ENCODE measurements around the gene IDI1. TPM values are rescaled to one million over a fixed set of nuclear protein-coding genes. Genes with fewer than 3 reads are reported as not detected.

The IDI1 gene
- total and polyA plus RNA-seq, 2 experiments from 2014 or later, result 33.7 to 42.9 TPM

- peaks cover 38% of the 10 kb centered on the region for H3K36me3 ChIP-seq (ENCODE audit: low read depth)
- no peaks in the 10 kb centered on the region for H3F3A ChIP-seq (ENCODE audit: insufficient read depth)
- WGBS, 2 experiments (ENCODE audit: low coverage in 1 of 2, low lambda C conversion rate in 2 of 2, missing lambda C conversion rate in 2 of 2), result 89 to 97% methylated on average over 12 to 13 of the region's 13 CpGs
- no peak overlapping the region for H3K4me3 ChIP-seq
- H4K20me1 ChIP-seq (ENCODE audit: insufficient read depth), result no peaks in the 10 kb centered on the region
- H3K4me2 ChIP-seq (ENCODE audit: unreplicated experiment), result no peak overlapping the region
- H3K79me2 ChIP-seq (ENCODE audit: insufficient read depth), result peaks cover 23% of the 10 kb centered on the region; the same call in 1 of the 2 replicates
- no peak overlapping the region for H3K9ac ChIP-seq
- H2AFZ ChIP-seq, result no peak overlapping the region
- H3K4me1 ChIP-seq (ENCODE audit: insufficient read depth), result no peaks in the 10 kb centered on the region
- H3K27ac ChIP-seq, result no peak overlapping the region
- H3K9me2 ChIP-seq (ENCODE audit: insufficient read depth), result no peaks in the 10 kb centered on the region
- H3K9me3 ChIP-seq (ENCODE audit: low read depth), result no peaks in the 10 kb centered on the region
- no peaks in the 10 kb centered on the region for H3K27me3 ChIP-seq (replicated peaks; ENCODE audit: insufficient read depth)
- TF ChIP-seq EZH2 (IDR thresholded peaks at IDR 0.05; ENCODE audit: insufficient read depth, poor library complexity, severe bottlenecking) (no peak), EZH2phosphoT487 (IDR thresholded peaks at IDR 0.05; ENCODE audit: insufficient read depth, low read depth) (no peak)
- in situ Hi-C loops (cut with MboI), result no loop called here
- no peak for DNase-seq
Measured at GRCh38 chr10:1086787-1087186, 37.9 kb upstream of the IDI1 start.

- Histone ChIP-seq H3K36me3 (ENCODE audit: low read depth) (peaks cover 38% of the 10 kb centered on the region), H3K9ac (no peak overlapping the region), H3K4me1 (ENCODE audit: insufficient read depth) (no peaks in the 10 kb centered on the region)
Measured at GRCh38 chr10:1085258-1085657, 36.3 kb upstream of the IDI1 start.

GRCh38 chr10:1084011-1084950 lies 35.4 kb upstream of the IDI1 start:
- no peak for DNase-seq
- Histone ChIP-seq H3K27ac (no peak overlapping the region), H3K9me2 (ENCODE audit: insufficient read depth) (no peaks in the 10 kb centered on the region), H2AFZ (no peak overlapping the region), H3F3A (ENCODE audit: insufficient read depth) (no peaks in the 10 kb centered on the region), H3K9ac (no peak overlapping the region), H3K9me3 (ENCODE audit: low read depth) (no peaks in the 10 kb centered on the region), H3K4me3 (no peak overlapping the region), H4K20me1 (ENCODE audit: insufficient read depth) (no peaks in the 10 kb centered on the region), H3K79me2 (ENCODE audit: insufficient read depth) (peaks cover 20% of the 10 kb centered on the region; the same call in 1 of the 2 replicates), H3K4me2 (ENCODE audit: unreplicated experiment) (no peak overlapping the region), H3K27me3 (replicated peaks; ENCODE audit: insufficient read depth) (no peaks in the 10 kb centered on the region), H3K36me3 (ENCODE audit: low read depth) (peaks cover 44% of the 10 kb centered on the region), H3K4me1 (ENCODE audit: insufficient read depth) (no peaks in the 10 kb centered on the region)
- TF ChIP-seq EZH2 (IDR thresholded peaks at IDR 0.05; ENCODE audit: insufficient read depth, poor library complexity, severe bottlenecking) (no peak), EZH2phosphoT487 (IDR thresholded peaks at IDR 0.05; ENCODE audit: insufficient read depth, low read depth) (no peak)
- in situ Hi-C loops (cut with MboI), result no loop called here
- 95 to 97% methylated on average over 28 of the region's 28 CpGs for WGBS, 2 experiments (ENCODE audit: low coverage in 1 of 2, low lambda C conversion rate in 2 of 2, missing lambda C conversion rate in 2 of 2)

More at GRCh38 chr10:1085258-1085657, 36.3 kb upstream of the IDI1 start:
- no peak overlapping the region for H3K27ac ChIP-seq
- H3K79me2 ChIP-seq (ENCODE audit: insufficient read depth), result peaks cover 20% of the 10 kb centered on the region; the same call in 1 of the 2 replicates
- TF ChIP-seq EZH2phosphoT487 (IDR thresholded peaks at IDR 0.05; ENCODE audit: insufficient read depth, low read depth) (no peak), EZH2 (IDR thresholded peaks at IDR 0.05; ENCODE audit: insufficient read depth, poor library complexity, severe bottlenecking) (no peak)
- no peaks in the 10 kb centered on the region for H3F3A ChIP-seq (ENCODE audit: insufficient read depth)
- H3K4me2 ChIP-seq (ENCODE audit: unreplicated experiment), result no peak overlapping the region
- whole genome bisulfite sequencing, 2 experiments (ENCODE audit: low coverage in 1 of 2, low lambda C conversion rate in 2 of 2, missing lambda C conversion rate in 2 of 2), result 75 to 78% methylated on average over 4 of the region's 4 CpGs
- DNase-seq, result no peak
- H3K4me3 ChIP-seq, result no peak overlapping the region
- H2AFZ ChIP-seq, result no peak overlapping the region
- no peaks in the 10 kb centered on the region for H4K20me1 ChIP-seq (ENCODE audit: insufficient read depth)
- no peaks in the 10 kb centered on the region for H3K9me2 ChIP-seq (ENCODE audit: insufficient read depth)
- H3K9me3 ChIP-seq (ENCODE audit: low read depth), result no peaks in the 10 kb centered on the region
- in situ Hi-C loops (cut with MboI), result no loop called here
- H3K27me3 ChIP-seq (replicated peaks; ENCODE audit: insufficient read depth), result no peaks in the 10 kb centered on the region

GRCh38 chr10:1083581-1083980 lies 34.7 kb upstream of the IDI1 start:
- Histone ChIP-seq H3K27me3 (replicated peaks; ENCODE audit: insufficient read depth) (no peaks in the 10 kb centered on the region), H3K4me3 (no peak overlapping the region), H3K9ac (no peak overlapping the region), H4K20me1 (ENCODE audit: insufficient read depth) (no peaks in the 10 kb centered on the region), H3K9me3 (ENCODE audit: low read depth) (no peaks in the 10 kb centered on the region), H3K27ac (no peak overlapping the region), H3F3A (ENCODE audit: insufficient read depth) (no peaks in the 10 kb centered on the region), H3K9me2 (ENCODE audit: insufficient read depth) (no peaks in the 10 kb centered on the region), H3K4me2 (ENCODE audit: unreplicated experiment) (no peak overlapping the region), H3K79me2 (ENCODE audit: insufficient read depth) (peaks cover 20% of the 10 kb centered on the region; the same call in 1 of the 2 replicates), H3K36me3 (ENCODE audit: low read depth) (peaks cover 45% of the 10 kb centered on the region), H3K4me1 (ENCODE audit: insufficient read depth) (no peaks in the 10 kb centered on the region), H2AFZ (no peak overlapping the region)
- WGBS, 2 experiments (ENCODE audit: low coverage in 1 of 2, low lambda C conversion rate in 2 of 2, missing lambda C conversion rate in 2 of 2), result 91% methylated on average over 17 of the region's 17 CpGs
- in situ Hi-C loops (cut with MboI), result no loop called here
- no peak for DNase-seq
- no peak for TF ChIP-seq EZH2phosphoT487 (IDR thresholded peaks at IDR 0.05; ENCODE audit: insufficient read depth, low read depth)
- no peak for TF ChIP-seq EZH2 (IDR thresholded peaks at IDR 0.05; ENCODE audit: insufficient read depth, poor library complexity, severe bottlenecking)
